SK-N-SH (cell line): ENCODE measurements around the gene BBS5. TPM values are rescaled to one million over a fixed set of nuclear protein-coding genes. Genes with fewer than 3 reads are reported as not detected.

Experiments
- CTCF ChIA-PET: fragments of 300-600, 350-600 bp; formaldehyde crosslinking; extraction: SDS; loops from one replicate; lab custom pipeline; 2021; lab: Yijun Ruan, JAX
- POLR2A ChIA-PET: fragments of 350-600 bp; sonication (Branson Sonifier 250); formaldehyde crosslinking; extraction: SDS; loops from one replicate; lab custom pipeline; 2020; ENCODE audit warnings: antibody characterized with exemption, inconsistent platforms; lab: Yijun Ruan, JAX
- DNase-seq: peaks from one replicate; pipeline ENCODE4 v3.0.0; 2012
- H2AFZ ChIP-seq: fragments of 200-600 bp; sonication (generic); 2 replicates; pipeline ENCODE4 v1.8.1; 2016; ENCODE audit warnings: antibody characterized with exemption, mild to moderate bottlenecking, low read depth
- H3F3A ChIP-seq: fragments of 200-600 bp; sonication (generic); replicated peaks from 2 replicates; pipeline ENCODE3; 2016; ENCODE audit warnings: antibody characterized with exemption, mild to moderate bottlenecking; ENCODE audit not compliant: insufficient read depth
- H3K27ac ChIP-seq, 2 experiments: fragments of 200-500 bp in 1 of 2; fragments of 200-600 bp in 1 of 2; sonication (Bioruptor generic) in 1 of 2; sonication (generic), shearing (Covaris generic) in 1 of 2; 2 replicates each; pipeline versions ENCODE4 v1.5.1 to v1.6.1; 2014 to 2016; ENCODE audit warnings: low read depth in 2 of 2, inconsistent platforms in 1 of 2, low read length in 1 of 2, mild to moderate bottlenecking in 1 of 2, mixed read lengths in 1 of 2
- H3K27me3 ChIP-seq: fragments of 200-600 bp; sonication (generic), shearing (Covaris generic); 2 replicates; pipeline ENCODE4 v1.6.1; 2016; ENCODE audit warnings: mixed run types; ENCODE audit not compliant: insufficient read depth
- H3K36me3 ChIP-seq, 2 experiments: fragments of 200-500 bp in 1 of 2; fragments of 200-600 bp in 1 of 2; sonication (Bioruptor generic) in 1 of 2; sonication (generic) in 1 of 2; replicated peaks in 1 of 2; 2 replicates each; pipeline versions ENCODE3 to v1.5.1; 2014 to 2016; ENCODE audit warnings: low read length in 1 of 2, mild to moderate bottlenecking in 1 of 2; ENCODE audit not compliant: insufficient read depth in 2 of 2, control insufficient read depth in 1 of 2
- H3K4me1 ChIP-seq, 2 experiments: fragments of 200-500 bp in 1 of 2; fragments of 200-600 bp in 1 of 2; sonication (Bioruptor generic) in 1 of 2; sonication (generic), shearing (Covaris generic) in 1 of 2; 2 replicates each; pipeline versions ENCODE4 v1.5.1 to v1.6.1; 2014 to 2016; ENCODE audit warnings: low read depth in 1 of 2, low read length in 1 of 2, mixed run types in 1 of 2; ENCODE audit not compliant: insufficient read depth in 2 of 2, control insufficient read depth in 1 of 2
- H3K4me2 ChIP-seq: fragments of 200-600 bp; sonication (generic), shearing (Covaris generic); 2 replicates; pipeline ENCODE4 v1.6.1; 2017; ENCODE audit warnings: mixed run types
- H3K4me3 ChIP-seq, 2 experiments: fragments of 200-500 bp in 1 of 2; fragments of 200-600 bp in 1 of 2; sonication (Bioruptor generic) in 1 of 2; sonication (generic), shearing (Covaris generic) in 1 of 2; 2 replicates each; pipeline versions ENCODE4 v1.5.1 to v1.8.1; 2014 to 2016; ENCODE audit warnings: low read depth in 2 of 2, inconsistent platforms in 1 of 2, low read length in 1 of 2, mild to moderate bottlenecking in 1 of 2, mixed read lengths in 1 of 2, moderate library complexity in 1 of 2
- H3K79me2 ChIP-seq: fragments of 200-600 bp; sonication (generic); 2 replicates; pipeline ENCODE4 v1.8.1; 2017; ENCODE audit warnings: mild to moderate bottlenecking; ENCODE audit not compliant: insufficient read depth
- H3K9ac ChIP-seq: fragments of 200-600 bp; sonication (generic); 2 replicates; pipeline ENCODE4 v1.6.1; 2017; ENCODE audit warnings: mixed run types
- H3K9me2 ChIP-seq: fragments of 200-600 bp; sonication (generic); 2 replicates; pipeline ENCODE4 v1.6.1; 2017; ENCODE audit warnings: mixed run types
- H3K9me3 ChIP-seq: fragments of 200-600 bp; sonication (generic); 2 replicates; pipeline ENCODE4 v1.6.1; 2017; ENCODE audit warnings: mixed run types, mild to moderate bottlenecking, moderate library complexity
- H4K20me1 ChIP-seq: fragments of 200-600 bp; sonication (generic); 2 replicates; pipeline ENCODE4 v1.6.1; 2017; ENCODE audit warnings: mild to moderate bottlenecking, mixed run types; ENCODE audit not compliant: insufficient read depth
- EZH2phosphoT487 ChIP-seq: fragments of 200-600 bp; sonication (generic); IDR thresholded peaks from 2 replicates; pipeline ENCODE4 v1.6.1; 2017; ENCODE audit warnings: low read depth, mixed run types, mild to moderate bottlenecking, antibody characterized with exemption, moderate library complexity, borderline replicate concordance
- FOSL2 ChIP-seq: IDR thresholded peaks from 2 replicates; pipeline ENCODE4 v1.4.0; 2012; ENCODE audit warnings: low read depth, mild to moderate bottlenecking, moderate library complexity, borderline replicate concordance
- GABPA ChIP-seq: IDR thresholded peaks from 2 replicates; pipeline ENCODE4 v1.4.0; 2012; ENCODE audit warnings: low read depth, mild to moderate bottlenecking
- RAD21 ChIP-seq: IDR thresholded peaks from 2 replicates; pipeline ENCODE4 v1.6.1; 2012; ENCODE audit warnings: mild to moderate bottlenecking, low read length
- SMC3 ChIP-seq: IDR thresholded peaks from 2 replicates; pipeline ENCODE4 v1.6.1; 2012; ENCODE audit warnings: low read depth, low read length, improper control_type of control experiment
- TAF1 ChIP-seq: IDR thresholded peaks from 2 replicates; pipeline ENCODE4 v1.6.1; 2012; ENCODE audit warnings: low read depth, mild to moderate bottlenecking, low read length, moderate library complexity, borderline replicate concordance
- WGBS: methylation state at CpG from one replicate; pipeline ENCODE4 v1.1.6; 2017; ENCODE audit warnings: low lambda C conversion rate; 5-methylcytosine and 5-hydroxymethylcytosine counted together
- polyA plus RNA-seq, 3 experiments: library from polyadenylated mRNA; depleted of rRNA; stranded (reverse); fragments of >200 nt; gene quantifications; 2 replicates each; pipeline ENCODE4 v1.2.3, GENCODE V29; 2012
- TF ChIP-seq, protein P1 (sequence below): IDR thresholded peaks from 2 replicates; pipeline ENCODE4; 2012

The BBS5 gene
- polyA plus RNA-seq, 1 of the 3 experiments (the other 2 are of a cell fraction), result 3.8 TPM

DNA sequence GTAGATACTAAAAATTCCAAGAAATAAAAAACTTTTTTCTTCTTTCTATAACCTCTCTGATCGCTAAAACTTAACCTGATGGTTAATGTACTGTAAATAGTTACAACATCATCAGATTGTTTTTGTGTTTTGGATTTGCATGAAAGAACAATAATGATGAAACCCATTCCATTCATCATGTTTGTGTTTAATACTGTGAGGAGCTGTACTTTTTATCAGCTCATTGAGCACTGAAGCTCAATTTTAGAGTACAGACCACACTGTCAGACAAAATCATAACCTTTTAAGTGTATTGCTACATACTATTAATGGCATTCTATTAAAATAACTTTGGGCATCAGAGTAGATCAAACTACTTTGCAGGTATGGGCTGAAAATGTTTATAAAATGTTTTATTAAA lies 14.8 kb upstream of the BBS5 start:
- TF ChIP-seq TAF1 (no peak), RAD21 (no peak), FOSL2 (no peak)
- TF ChIP-seq, protein P1, sequence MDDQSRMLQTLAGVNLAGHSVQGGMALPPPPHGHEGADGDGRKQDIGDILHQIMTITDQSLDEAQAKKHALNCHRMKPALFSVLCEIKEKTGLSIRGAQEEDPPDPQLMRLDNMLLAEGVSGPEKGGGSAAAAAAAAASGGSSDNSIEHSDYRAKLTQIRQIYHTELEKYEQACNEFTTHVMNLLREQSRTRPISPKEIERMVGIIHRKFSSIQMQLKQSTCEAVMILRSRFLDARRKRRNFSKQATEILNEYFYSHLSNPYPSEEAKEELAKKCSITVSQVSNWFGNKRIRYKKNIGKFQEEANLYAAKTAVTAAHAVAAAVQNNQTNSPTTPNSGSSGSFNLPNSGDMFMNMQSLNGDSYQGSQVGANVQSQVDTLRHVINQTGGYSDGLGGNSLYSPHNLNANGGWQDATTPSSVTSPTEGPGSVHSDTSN, result no peak
- TF ChIP-seq, all 33 proteins: peak for 0
- H3K4me1 ChIP-seq, result peaks cover 0 to 3% of the 10 kb centered on the region in 2 experiments; a peak in 1 of 4 replicates
- 87% methylated on average over 1 of the region's 1 CpG for WGBS
- H3K9ac ChIP-seq, result no peak overlapping the region
- no peak overlapping the region for H3K4me3 ChIP-seq
- no peak overlapping the region for H3K27ac ChIP-seq
- H3F3A ChIP-seq, result peaks cover 9% of the 10 kb centered on the region
- H3K36me3 ChIP-seq, result no peaks in the 10 kb centered on the region
- H3K4me2 ChIP-seq, result no peak overlapping the region
- no peaks in the 10 kb centered on the region for H3K27me3 ChIP-seq
- peak overlapping the region; percentile 75; the same call in 1 of the 2 replicates for H2AFZ ChIP-seq
- no peaks in the 10 kb centered on the region for H3K9me3 ChIP-seq
- DNase-seq, result no peak
- H3K79me2 ChIP-seq, result no peaks in the 10 kb centered on the region
- H4K20me1 ChIP-seq, result no peaks in the 10 kb centered on the region
- POLR2A ChIA-PET, result no interaction called here
- no peaks in the 10 kb centered on the region for H3K9me2 ChIP-seq
- CTCF ChIA-PET, result interaction anchor here (1.4 kb wide), 1 partner anchor 15 kb away, joined by 5 read pairs; the partner anchor contains the start of gene BBS5

DNA sequence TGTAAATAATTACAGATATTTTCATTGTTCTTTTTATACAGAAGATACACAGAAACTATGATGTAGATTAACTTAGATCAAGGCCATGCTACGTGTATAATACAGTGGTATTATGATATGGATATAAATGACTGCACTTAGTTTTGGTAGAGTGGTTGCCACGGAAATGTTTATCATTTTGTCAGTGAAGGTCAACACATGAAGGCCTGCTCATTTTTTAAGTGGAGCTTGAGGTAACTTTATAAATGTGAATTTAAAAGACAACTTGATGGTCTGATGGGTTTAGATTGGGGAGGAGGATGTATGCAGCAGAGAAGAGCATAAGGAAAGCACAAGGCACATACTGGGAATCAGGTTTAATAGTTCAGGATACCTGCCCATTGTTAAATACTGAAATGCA lies 14.4 kb upstream of the BBS5 start:
- no peak for DNase-seq
- Histone ChIP-seq H3K4me1 (peaks cover 0 to 3% of the 10 kb centered on the region in 2 experiments; a peak in 1 of 4 replicates), H3K4me3 (no peak overlapping the region), H4K20me1 (no peaks in the 10 kb centered on the region), H3K9ac (no peak overlapping the region), H3K4me2 (no peak overlapping the region), H3K27me3 (no peaks in the 10 kb centered on the region), H3K9me2 (no peaks in the 10 kb centered on the region), H3K79me2 (no peaks in the 10 kb centered on the region), H3K27ac (no peak overlapping the region), H3F3A (peaks cover 9% of the 10 kb centered on the region), H2AFZ (0 out of 2 replicates have a peak overlapping the region, but pooled peaks have one; percentile 35), H3K9me3 (no peaks in the 10 kb centered on the region)
- WGBS, result 78% methylated on average over 2 of the region's 2 CpGs
- CTCF ChIA-PET, result no interaction called here
- TF ChIP-seq EZH2phosphoT487, result no peak
- TF ChIP-seq GABPA, result no peak
- TF ChIP-seq, all 33 proteins: peak for 0
- H3K36me3 ChIP-seq, result no peaks in the 10 kb centered on the region
- POLR2A ChIA-PET, result no interaction called here

DNA sequence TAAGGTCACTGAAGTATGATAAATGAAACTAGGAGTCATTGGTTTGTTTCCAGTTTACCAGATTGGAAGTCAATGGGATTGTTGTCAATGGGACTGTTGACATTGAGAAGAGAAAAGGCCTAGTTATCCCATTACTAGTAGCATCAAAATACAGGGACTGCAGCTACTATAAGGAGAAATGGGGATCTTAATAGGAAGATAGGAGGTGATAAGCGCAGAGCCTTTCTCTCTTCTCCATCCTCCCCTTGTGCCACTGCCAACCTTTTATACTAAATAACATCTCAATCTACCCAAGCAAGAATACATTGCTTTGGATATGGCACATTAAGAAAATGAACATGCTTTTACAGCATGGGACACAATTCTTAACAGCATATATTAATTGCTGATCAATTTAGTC lies 10.5 kb upstream of the BBS5 start:
- WGBS, result 95% methylated on average over 1 of the region's 1 CpG
- H3F3A ChIP-seq, result peaks cover under 1% of the 10 kb centered on the region
- no peak for DNase-seq
- CTCF ChIA-PET, result interaction anchor here (1.0 kb wide), 1 partner anchor 8 kb away, joined by 3 read pairs; no protein-coding TSS in a partner anchor
- H3K9me3 ChIP-seq, result no peaks in the 10 kb centered on the region
- no peaks in the 10 kb centered on the region for H3K27me3 ChIP-seq
- POLR2A ChIA-PET, result no interaction called here
- H3K9me2 ChIP-seq, result no peaks in the 10 kb centered on the region
- H4K20me1 ChIP-seq, result no peaks in the 10 kb centered on the region
- no peak overlapping the region for H3K9ac ChIP-seq
- no peaks in the 10 kb centered on the region for H3K36me3 ChIP-seq
- H3K4me1 ChIP-seq, result no peaks in the 10 kb centered on the region
- no peak overlapping the region for H3K4me2 ChIP-seq
- TF ChIP-seq RAD21 (no peak), SMC3 (no peak)
- no peak overlapping the region for H3K4me3 ChIP-seq
- no peak overlapping the region for H3K27ac ChIP-seq
- H3K79me2 ChIP-seq, result no peaks in the 10 kb centered on the region
- no peak overlapping the region for H2AFZ ChIP-seq
